ENCODE results near the gene RALY. TPM values are rescaled to one million over a fixed set of nuclear protein-coding genes. Genes with fewer than 3 reads are reported as not detected.

Gene RALY
- total RNA-seq, 1 donor from 2014 or later, result 236 TPM

DNA sequence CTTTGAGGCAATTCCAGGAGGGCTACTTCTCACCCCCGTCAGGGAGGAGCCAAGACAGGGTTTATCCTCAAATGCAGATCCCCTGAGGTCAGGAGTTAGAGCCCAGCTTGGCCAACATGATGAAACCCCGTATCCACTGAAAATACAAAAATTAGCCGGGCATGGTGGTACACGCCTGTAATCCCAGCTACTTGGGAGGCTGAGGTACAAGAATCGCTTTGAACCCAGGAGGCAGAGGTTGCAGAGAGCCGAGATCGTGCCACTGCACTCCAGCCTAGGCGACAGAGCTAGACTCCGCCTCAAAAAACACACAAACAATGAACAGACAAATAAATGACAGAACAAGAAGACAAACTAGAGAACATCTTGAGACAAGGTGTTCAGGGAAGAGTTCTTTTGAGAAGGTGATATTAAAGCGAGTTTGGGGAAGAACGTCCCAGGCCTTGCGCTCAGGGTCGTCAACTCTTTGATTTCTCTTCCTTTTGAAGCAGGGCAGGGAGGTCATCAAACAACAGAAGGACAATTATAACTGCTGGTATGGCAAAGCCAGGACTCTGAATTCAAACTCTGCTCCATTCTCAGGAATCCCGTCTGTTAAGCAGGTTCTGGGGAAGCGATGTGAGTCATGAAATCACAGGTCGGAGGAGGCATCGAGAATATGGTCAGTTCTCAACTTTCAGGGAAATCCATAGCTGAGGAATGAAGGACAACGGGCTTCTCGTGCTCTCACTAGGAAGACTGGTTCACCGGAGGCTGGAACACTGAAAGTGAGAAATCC lies 1.4 kb upstream of the RALY start:
- no peaks in the 10 kb centered on the region for H3K9me3 Mint-ChIP-seq (ENCODE audit: low read depth)
- TF ChIP-seq, protein P1, sequence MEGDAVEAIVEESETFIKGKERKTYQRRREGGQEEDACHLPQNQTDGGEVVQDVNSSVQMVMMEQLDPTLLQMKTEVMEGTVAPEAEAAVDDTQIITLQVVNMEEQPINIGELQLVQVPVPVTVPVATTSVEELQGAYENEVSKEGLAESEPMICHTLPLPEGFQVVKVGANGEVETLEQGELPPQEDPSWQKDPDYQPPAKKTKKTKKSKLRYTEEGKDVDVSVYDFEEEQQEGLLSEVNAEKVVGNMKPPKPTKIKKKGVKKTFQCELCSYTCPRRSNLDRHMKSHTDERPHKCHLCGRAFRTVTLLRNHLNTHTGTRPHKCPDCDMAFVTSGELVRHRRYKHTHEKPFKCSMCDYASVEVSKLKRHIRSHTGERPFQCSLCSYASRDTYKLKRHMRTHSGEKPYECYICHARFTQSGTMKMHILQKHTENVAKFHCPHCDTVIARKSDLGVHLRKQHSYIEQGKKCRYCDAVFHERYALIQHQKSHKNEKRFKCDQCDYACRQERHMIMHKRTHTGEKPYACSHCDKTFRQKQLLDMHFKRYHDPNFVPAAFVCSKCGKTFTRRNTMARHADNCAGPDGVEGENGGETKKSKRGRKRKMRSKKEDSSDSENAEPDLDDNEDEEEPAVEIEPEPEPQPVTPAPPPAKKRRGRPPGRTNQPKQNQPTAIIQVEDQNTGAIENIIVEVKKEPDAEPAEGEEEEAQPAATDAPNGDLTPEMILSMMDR (IDR thresholded peaks at IDR 0.05; ENCODE audit: unreplicated experiment), result no peak

DNA sequence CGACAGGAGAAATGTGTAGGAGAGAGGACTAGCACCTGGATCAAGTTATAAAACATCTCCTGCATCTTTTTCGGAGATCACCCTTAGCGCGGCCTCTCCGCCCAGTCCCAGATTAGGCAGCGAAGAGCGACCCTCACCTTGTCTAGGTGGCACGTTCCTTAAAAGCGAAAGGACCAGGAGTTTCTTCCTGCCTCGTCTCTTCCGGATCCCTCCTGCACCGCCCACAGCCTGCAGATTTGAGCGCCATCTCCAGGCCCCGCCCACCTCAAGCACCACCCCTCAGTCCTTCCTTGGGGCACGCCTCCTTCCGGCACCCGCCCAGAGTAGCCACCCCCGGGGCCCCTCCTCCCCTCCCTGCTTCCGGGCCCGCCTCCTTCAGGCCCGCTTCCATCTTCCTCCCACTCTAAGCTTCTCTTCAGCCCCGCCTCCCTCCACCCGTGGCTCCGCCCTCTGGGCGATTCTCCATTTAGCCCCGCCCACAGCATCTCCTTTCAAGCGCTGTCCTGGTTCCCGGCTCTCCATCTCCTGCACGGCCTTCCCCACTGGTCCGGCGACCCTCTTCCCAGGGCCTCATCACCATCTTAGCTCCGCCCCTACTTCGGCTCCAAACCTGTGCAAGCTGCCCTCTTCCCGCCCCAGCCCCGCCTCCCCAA lies 662 bp upstream of the RALY start:
- DNase-seq (ENCODE audit: low spot score, unreplicated experiment), result peak; percentile 100
- Mint-ChIP-seq H3K27ac (peak overlapping the region; percentile 98), H3K4me3 (ENCODE audit: low read depth) (peak overlapping the region; percentile 95), H3K36me3 (ENCODE audit: insufficient read depth) (no peaks in the 10 kb centered on the region), H3K4me1 (ENCODE audit: low read depth) (peaks cover 35% of the 10 kb centered on the region), H3K27me3 (no peaks in the 10 kb centered on the region), H3K9me3 (ENCODE audit: low read depth) (no peaks in the 10 kb centered on the region)
- TF ChIP-seq, protein P1 (IDR thresholded peaks at IDR 0.05; ENCODE audit: unreplicated experiment), result no peak

More for the DNA sequence above, 1.4 kb upstream of the RALY start:
- no peaks in the 10 kb centered on the region for H3K27me3 Mint-ChIP-seq
- H3K36me3 Mint-ChIP-seq (ENCODE audit: insufficient read depth), result no peaks in the 10 kb centered on the region
- H3K4me1 Mint-ChIP-seq (ENCODE audit: low read depth), result peaks cover 28% of the 10 kb centered on the region
- DNase-seq (ENCODE audit: low spot score, unreplicated experiment), result no peak
- H3K4me3 Mint-ChIP-seq (ENCODE audit: low read depth), result peak overlapping the region; percentile 95
- H3K27ac Mint-ChIP-seq, result peak overlapping the region; percentile 98

DNA sequence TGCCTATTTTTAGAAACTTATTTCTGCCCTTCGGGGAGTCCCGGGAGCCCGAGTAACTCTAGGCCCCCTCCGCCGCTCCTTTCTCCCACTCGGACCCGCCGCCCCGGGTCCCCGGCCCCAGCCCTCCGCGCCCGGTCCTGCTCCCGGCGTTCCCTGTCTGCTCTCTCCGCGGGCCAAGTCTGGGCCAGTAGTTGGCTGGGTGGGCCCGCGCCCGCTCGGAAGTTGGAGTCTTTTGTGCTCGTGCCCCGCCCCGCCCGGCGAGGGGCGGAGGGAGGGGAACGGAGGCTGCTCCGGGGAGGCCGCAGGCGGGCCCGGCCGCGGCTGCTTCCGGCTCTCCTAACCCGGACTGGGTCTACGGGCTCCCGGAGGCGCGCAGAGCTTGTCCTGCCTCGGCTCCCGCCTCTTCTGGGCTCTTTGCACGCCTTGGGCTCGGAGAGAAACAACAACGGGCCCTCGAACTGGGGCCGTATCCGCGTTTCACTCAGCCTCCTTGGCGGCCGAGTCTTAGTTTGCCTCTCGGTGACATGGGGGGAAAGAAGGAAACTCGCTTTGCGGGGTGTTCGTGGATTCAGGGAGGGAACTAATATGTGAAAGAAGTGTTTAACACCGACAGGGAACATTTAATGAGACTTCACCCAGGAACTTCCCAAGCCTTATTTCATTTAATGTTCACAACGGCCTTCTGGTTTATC lies 657 bp downstream of the RALY start:
- H3K4me3 Mint-ChIP-seq (ENCODE audit: low read depth), result peak overlapping the region; percentile 95
- H3K36me3 Mint-ChIP-seq (ENCODE audit: insufficient read depth), result no peaks in the 10 kb centered on the region
- TF ChIP-seq, protein P1 (IDR thresholded peaks at IDR 0.05; ENCODE audit: unreplicated experiment), result no peak
- no peaks in the 10 kb centered on the region for H3K9me3 Mint-ChIP-seq (ENCODE audit: low read depth)
- no peaks in the 10 kb centered on the region for H3K27me3 Mint-ChIP-seq
- H3K4me1 Mint-ChIP-seq (ENCODE audit: low read depth), result peaks cover 45% of the 10 kb centered on the region
- peak overlapping the region; percentile 98 for H3K27ac Mint-ChIP-seq
- peak; percentile 79 for DNase-seq (ENCODE audit: low spot score, unreplicated experiment)

DNA sequence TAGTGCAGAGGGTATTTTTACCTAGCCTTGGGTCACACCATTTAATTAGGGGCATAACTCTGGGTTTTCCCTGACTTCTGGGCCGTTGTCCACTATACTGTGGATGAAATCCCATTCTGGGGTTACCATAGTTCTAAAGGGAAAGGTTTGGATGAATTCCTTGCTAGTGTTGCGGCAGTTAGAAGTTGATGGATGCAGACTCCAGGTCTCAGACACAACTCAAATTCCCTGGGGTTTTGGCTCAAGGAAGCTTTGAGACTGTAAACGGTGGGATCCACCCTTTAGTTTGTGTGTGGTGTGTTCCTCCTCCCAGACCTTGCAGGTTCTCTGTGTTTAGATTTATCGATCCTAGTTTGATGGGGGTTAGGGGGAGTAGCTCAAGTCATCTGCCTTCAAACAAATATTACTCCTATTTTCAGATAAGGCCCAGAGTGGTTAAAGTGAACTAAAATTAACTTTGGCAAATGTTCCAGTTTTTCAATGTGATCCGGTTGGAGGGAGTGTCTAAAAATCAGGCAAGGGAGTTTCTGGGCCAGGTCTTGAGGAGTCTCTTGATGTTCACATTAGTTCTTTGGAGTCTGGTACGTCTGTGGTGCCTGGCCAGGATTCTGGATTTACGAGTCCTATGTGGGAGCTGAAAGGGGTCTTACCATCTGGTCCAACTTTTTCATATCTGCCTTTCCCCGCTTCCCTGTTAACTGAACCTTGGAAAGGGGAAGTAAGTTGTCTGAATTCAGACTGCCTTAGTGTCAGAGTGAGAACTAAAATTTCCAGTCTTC lies 1.5 kb downstream of the RALY start:
- H3K4me1 Mint-ChIP-seq (ENCODE audit: low read depth), result peaks cover 45% of the 10 kb centered on the region
- no peaks in the 10 kb centered on the region for H3K9me3 Mint-ChIP-seq (ENCODE audit: low read depth)
- TF ChIP-seq, protein P1 (IDR thresholded peaks at IDR 0.05; ENCODE audit: unreplicated experiment), result no peak
- DNase-seq (ENCODE audit: low spot score, unreplicated experiment), result no peak
- H3K4me3 Mint-ChIP-seq (ENCODE audit: low read depth), result peak overlapping the region; percentile 95
- no peaks in the 10 kb centered on the region for H3K36me3 Mint-ChIP-seq (ENCODE audit: insufficient read depth)
- peak overlapping the region; percentile 98 for H3K27ac Mint-ChIP-seq
- no peaks in the 10 kb centered on the region for H3K27me3 Mint-ChIP-seq

All from progenitor cell of endocrine pancreas (in vitro differentiated cells).